GM19099 (cell line): ENCODE measurements around the gene TBC1D16.

Source experiments
- POLR2A ChIP-seq: IDR thresholded peaks from 3 replicates; pipeline ENCODE4 v1.6.1; 2011; ENCODE audit warnings: low read depth; ENCODE audit not compliant: insufficient read length; ENCODE audit errors: extremely low read depth

The TBC1D16 gene

GRCh38 chr17:79914813-79915740, 120.6 kb downstream of the TBC1D16 start:
- no peak for TF ChIP-seq POLR2A

DNA sequence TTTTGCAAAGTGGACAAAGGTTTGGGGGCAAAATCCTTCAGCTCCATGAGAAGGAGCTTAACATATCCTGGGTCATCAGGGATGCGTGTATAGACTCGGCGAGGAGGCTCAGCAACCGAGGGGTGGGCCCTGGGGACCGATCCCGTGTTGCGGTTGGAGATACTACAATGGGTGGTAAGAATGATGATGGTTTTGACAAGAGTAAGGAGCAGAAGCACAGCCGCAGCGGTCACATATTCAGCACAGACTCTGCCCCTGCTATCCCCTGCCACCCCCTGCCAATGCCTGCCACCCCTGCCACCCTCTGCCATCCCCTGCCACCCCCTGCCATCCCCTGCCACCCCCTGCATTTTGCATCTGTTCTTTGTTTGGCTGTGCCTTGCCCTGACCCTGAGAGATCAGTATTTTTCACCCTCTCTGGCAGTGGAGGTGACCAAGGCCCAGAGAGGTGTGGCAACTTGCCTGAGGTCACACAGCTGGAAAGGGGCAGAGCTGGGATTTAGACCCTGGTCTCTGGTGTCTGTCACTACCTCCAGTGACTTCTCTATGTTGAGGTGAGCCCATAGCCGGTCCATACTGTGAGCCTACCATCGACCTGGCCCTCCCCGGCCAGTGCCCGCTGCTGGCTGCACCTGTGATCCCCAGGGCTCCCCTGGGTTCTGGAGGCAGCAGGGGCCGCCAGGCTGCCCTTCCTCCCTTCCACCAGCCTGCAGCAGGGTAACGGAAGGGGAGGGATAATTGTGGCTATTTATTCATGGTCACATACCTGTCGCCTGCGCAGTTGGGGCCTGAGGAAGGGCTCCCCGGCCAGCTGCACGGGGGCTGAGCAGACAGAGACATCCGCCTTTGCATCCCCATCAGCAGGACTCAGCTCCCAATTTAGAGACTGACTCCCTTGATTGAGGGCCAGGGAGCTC, 121.5 kb downstream of the TBC1D16 start:
- TF ChIP-seq POLR2A: no peak

DNA sequence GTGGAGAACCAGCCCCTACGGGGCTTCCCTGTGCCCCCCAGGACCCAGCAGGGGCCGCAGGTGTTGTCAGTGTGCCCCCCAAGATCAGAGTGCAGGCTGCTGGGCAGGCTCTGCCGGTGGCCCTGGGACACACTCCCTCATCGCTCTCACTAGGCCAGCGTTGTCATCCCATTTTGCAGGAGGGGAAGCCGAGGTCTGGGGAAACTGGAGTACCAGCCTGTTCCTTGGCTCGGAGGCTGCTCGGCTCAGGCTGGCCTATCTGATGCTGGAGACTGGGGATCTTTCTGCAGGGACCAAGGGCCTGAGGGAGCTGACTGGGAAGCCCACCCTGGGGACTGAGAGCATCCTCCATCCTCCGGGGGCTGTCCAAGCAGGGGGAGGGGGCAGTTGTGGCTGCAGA, 122.2 kb downstream of the TBC1D16 start:
- TF ChIP-seq POLR2A: no peak

DNA sequence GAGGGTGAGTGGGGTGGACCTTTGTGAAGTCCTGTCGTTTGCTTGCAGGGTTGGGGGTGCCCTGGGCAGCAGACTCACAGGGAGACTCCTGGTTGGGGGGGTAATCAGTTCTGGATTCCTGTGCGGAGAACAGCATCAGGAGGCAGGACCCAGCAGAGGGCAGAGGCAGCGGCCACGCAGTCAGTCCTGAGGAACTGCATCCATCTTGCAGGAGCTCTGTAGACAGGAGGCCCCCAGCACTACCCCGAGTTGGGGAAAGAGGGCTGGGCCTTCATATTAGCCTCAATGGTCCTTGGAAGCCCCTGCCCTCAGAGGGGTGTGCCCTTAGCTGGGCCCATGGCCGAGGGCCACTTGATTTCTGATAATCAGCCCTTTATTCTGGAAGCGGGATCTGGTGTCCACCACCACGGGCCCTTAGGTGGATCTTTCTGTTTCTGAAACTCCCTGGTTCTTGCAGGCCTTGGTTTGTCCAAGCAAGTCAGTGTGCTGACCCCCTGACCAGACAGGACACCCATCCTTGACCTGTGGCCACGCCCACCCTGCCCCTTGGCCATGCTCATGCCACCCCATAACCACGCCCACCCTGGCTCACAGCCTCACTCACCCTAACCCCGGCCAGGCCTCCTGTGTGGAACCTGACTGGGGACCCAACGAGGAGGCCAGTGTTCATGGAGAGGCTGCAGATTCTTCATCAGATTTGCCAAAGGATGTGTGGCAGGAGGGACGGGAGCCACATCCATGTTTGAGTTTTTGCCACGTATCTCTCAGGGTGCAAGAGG, 122.9 kb downstream of the TBC1D16 start:
- TF ChIP-seq POLR2A: no peak

DNA sequence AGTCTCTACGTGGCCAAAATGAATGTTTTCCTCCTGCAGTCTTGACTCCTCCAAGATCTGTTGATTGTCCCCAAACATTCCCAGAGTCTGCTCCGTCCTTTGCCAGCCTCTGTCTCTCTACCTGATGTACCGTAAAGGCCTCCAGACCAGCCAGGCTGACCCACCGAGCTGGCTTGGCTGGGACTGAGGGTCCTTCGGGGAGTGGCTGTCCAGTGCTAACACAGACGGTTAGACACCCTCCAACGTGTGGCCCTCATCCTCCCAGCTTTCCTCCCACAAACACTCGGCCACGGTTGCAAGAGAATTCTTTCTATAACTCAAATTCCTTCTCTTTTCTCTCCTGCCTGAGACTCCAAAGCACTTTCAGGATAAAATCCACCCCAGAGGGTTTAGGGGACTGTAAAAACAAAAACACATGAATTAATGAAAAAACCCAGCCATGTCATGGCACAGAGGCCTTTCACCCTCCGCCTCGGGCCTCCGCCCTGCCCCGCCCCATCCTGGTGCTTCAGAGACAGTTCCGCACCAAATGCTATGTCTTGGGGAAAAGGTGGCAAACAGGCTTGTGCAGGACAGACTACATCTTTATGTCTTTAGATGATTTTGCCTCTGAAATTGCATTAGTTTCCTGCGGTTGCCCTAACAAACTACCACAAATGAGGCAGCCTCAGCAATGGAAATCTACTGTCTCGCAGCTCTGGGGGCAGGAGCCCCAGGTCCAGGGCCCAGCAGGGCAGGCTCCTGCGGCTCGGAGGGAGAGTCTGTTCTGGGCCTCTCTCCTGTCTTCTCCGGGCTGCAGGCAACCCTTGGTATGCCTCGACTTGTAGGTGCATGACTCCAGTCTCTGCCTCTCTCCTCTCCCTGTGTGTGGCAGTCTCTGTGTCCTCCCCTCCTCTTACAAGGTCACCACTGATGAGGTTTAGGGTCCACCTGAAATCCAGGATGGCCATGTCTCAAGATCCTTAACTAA, 124.0 kb downstream of the TBC1D16 start:
- TF ChIP-seq POLR2A: no peak

GRCh38 chr17:79910985-79911361, 124.7 kb downstream of the TBC1D16 start:
- no peak for TF ChIP-seq POLR2A

GRCh38 chr17:79909121-79909520, 126.6 kb downstream of the TBC1D16 start:
- TF ChIP-seq POLR2A: no peak

GRCh38 chr17:79907850-79908249, 127.8 kb downstream of the TBC1D16 start:
- TF ChIP-seq POLR2A: no peak

DNA sequence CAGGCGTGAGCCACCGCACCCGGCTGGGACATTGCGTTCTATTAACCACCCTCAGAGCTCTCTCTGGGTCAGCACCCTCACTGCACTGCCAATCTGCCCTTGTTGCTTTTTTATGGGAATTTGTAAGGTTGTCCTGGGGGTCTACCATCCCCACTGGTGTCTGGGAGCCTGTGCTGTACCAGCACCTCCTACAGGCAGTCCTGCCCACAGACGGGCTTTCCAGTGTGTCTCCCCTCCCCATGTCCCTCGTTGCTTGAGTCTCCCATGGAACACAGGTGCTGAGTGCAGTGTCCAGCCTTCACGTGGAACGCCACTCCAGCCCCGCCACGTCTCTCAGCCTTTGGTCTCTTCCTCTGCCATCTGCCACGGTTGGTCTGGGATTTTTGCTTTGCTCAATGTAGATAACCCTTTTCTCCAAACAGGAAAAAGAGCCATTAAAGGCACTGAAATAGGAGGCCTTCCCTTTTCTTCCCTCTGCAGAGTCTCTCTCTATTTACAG, 128.4 kb downstream of the TBC1D16 start:
- no peak for TF ChIP-seq POLR2A

GRCh38 chr17:79905832-79906231, 129.8 kb downstream of the TBC1D16 start:
- no peak for TF ChIP-seq POLR2A

DNA sequence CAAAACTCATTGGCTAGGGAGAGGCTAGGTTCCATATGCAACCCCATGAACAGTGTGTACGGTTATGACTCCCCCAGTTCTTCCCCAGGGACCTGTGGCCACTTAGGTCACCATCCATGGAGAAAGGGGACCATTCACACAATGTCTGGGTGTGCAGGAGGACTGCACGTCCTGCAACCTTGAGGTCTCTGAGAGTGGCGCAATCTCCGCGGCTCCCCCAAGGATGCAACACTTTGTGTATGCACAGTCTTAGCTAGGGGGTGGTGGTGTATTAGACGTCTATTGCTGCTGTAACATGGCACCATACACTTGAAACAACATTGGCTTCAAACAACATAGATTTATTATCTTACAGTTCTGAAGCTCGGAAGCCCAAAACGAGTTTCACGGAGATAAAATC, 130.8 kb downstream of the TBC1D16 start:
- TF ChIP-seq POLR2A: no peak

- no peak for TF ChIP-seq POLR2A
Measured at GRCh38 chr17:79902146-79902791, 133.4 kb downstream of the TBC1D16 start.

DNA sequence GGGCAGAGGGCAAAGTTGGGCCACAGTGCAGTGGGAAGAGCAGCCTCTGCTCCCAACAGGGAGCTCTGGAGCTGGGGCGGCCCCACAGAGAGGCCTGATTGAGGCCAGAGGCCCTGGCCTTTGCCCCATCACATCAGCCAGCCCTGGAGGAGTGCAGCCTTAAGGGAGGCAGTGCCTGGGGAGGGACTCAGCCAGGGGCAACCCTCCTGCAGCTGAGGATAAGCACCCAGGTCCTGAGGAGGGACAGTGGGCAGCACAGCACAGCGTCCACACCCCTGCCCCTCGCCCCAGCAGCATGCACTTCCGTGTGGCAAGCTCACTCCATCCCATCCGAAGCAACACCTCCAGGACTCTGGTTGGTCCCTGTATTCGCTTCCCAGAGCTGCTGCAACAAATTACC, 134.5 kb downstream of the TBC1D16 start:
- TF ChIP-seq POLR2A: no peak
